ENCODE results near the gene RPN1.

GRCh38 chr3:128578346-128578745 lies 72.3 kb downstream of the RPN1 start:
- TF ChIP-seq, protein P1, sequence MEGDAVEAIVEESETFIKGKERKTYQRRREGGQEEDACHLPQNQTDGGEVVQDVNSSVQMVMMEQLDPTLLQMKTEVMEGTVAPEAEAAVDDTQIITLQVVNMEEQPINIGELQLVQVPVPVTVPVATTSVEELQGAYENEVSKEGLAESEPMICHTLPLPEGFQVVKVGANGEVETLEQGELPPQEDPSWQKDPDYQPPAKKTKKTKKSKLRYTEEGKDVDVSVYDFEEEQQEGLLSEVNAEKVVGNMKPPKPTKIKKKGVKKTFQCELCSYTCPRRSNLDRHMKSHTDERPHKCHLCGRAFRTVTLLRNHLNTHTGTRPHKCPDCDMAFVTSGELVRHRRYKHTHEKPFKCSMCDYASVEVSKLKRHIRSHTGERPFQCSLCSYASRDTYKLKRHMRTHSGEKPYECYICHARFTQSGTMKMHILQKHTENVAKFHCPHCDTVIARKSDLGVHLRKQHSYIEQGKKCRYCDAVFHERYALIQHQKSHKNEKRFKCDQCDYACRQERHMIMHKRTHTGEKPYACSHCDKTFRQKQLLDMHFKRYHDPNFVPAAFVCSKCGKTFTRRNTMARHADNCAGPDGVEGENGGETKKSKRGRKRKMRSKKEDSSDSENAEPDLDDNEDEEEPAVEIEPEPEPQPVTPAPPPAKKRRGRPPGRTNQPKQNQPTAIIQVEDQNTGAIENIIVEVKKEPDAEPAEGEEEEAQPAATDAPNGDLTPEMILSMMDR (IDR thresholded peaks at IDR 0.05): no peak
- TF ChIP-seq POLR2A (IDR thresholded peaks at IDR 0.05): no peak
